ENCODE results near the gene FABP3.

- TF ChIP-seq EP300 (IDR thresholded peaks at IDR 0.05) (no peak), CTCF (IDR thresholded peaks at IDR 0.05) (no peak), POLR2A (IDR thresholded peaks at IDR 0.05) (no peak)
These were observed 42.8 kb upstream of the FABP3 start for GRCh38 chr1:31415658-31416057.
